ENCODE measurements around the gene CD74. TPM values are rescaled to one million over a fixed set of nuclear protein-coding genes. Genes with fewer than 3 reads are reported as not detected.

The CD74 gene
- polyA plus RNA-seq, 1 donor from 2014 or later, result not detected

GRCh38 chr5:150457562-150458240 lies 45.0 kb upstream of the CD74 start:
- no peak overlapping the region for H3K9ac ChIP-seq (ENCODE audit: low read length)
- no peaks in the 10 kb centered on the region for H3K9me2 ChIP-seq (ENCODE audit: insufficient read depth, low read length)
- TF ChIP-seq POLR2AphosphoS5 (IDR thresholded peaks at IDR 0.05) (no peak), RAD21 (conservative IDR thresholded peaks at IDR 0.05) (no peak), TAF1 (IDR thresholded peaks at IDR 0.05; ENCODE audit: low read depth) (no peak), EZH2 (IDR thresholded peaks at IDR 0.05; ENCODE audit: borderline replicate concordance, insufficient read depth, low read length, poor library complexity, severe bottlenecking) (no peak), EP300 (conservative IDR thresholded peaks at IDR 0.05; ENCODE audit: poor library complexity, severe bottlenecking) (no peak), MXI1 (conservative IDR thresholded peaks at IDR 0.05; ENCODE audit: poor library complexity, severe bottlenecking) (no peak), REST (IDR thresholded peaks at IDR 0.05; ENCODE audit: borderline replicate concordance) (no peak), SMC3 (conservative IDR thresholded peaks at IDR 0.05; ENCODE audit: poor library complexity) (no peak), CTCF (IDR thresholded peaks at IDR 0.05; ENCODE audit: poor library complexity, severe bottlenecking) (no peak)
- no peaks in the 10 kb centered on the region for H3F3A ChIP-seq (ENCODE audit: insufficient read depth, low read length, poor library complexity, severe bottlenecking)
- H2AFZ ChIP-seq (ENCODE audit: low read depth, low read length), result no peak overlapping the region
- no peak overlapping the region for H3K4me2 ChIP-seq (ENCODE audit: low read length)
- H3K9me3 ChIP-seq (ENCODE audit: low read length), result no peaks in the 10 kb centered on the region
- H3K4me3 ChIP-seq (ENCODE audit: low read length), result no peak overlapping the region
- no peaks in the 10 kb centered on the region for H3K36me3 ChIP-seq (ENCODE audit: insufficient read depth, low read length)
- no peaks in the 10 kb centered on the region for H4K20me1 ChIP-seq (ENCODE audit: insufficient read depth)
- no peaks in the 10 kb centered on the region for H3K27me3 ChIP-seq (ENCODE audit: insufficient read depth, low read depth, low read length)
- H3K27ac ChIP-seq (ENCODE audit: low read length), result no peak overlapping the region
- H3K79me2 ChIP-seq (replicated peaks; ENCODE audit: insufficient read depth, low read length), result no peaks in the 10 kb centered on the region

GRCh38 chr5:150457121-150457520 lies 44.4 kb upstream of the CD74 start:
- H4K20me1 ChIP-seq (ENCODE audit: insufficient read depth), result no peaks in the 10 kb centered on the region
- no peaks in the 10 kb centered on the region for H3K9me3 ChIP-seq (ENCODE audit: low read length)
- H3K27me3 ChIP-seq (ENCODE audit: insufficient read depth, low read depth, low read length), result no peaks in the 10 kb centered on the region
- no peaks in the 10 kb centered on the region for H3K79me2 ChIP-seq (replicated peaks; ENCODE audit: insufficient read depth, low read length)
- H3K9ac ChIP-seq (ENCODE audit: low read length), result no peak overlapping the region
- H3K4me3 ChIP-seq (ENCODE audit: low read length), result no peak overlapping the region
- TF ChIP-seq RAD21 (conservative IDR thresholded peaks at IDR 0.05) (no peak), SMC3 (conservative IDR thresholded peaks at IDR 0.05; ENCODE audit: poor library complexity) (no peak), EZH2 (IDR thresholded peaks at IDR 0.05; ENCODE audit: borderline replicate concordance, insufficient read depth, low read length, poor library complexity, severe bottlenecking) (no peak), POLR2AphosphoS5 (IDR thresholded peaks at IDR 0.05) (no peak), MXI1 (conservative IDR thresholded peaks at IDR 0.05; ENCODE audit: poor library complexity, severe bottlenecking) (no peak), CTCF (IDR thresholded peaks at IDR 0.05; ENCODE audit: poor library complexity, severe bottlenecking) (no peak), EP300 (conservative IDR thresholded peaks at IDR 0.05; ENCODE audit: poor library complexity, severe bottlenecking) (no peak), REST (IDR thresholded peaks at IDR 0.05; ENCODE audit: borderline replicate concordance) (no peak), TAF1 (IDR thresholded peaks at IDR 0.05; ENCODE audit: low read depth) (no peak)
- H3K27ac ChIP-seq (ENCODE audit: low read length), result no peak overlapping the region
- no peaks in the 10 kb centered on the region for H3K9me2 ChIP-seq (ENCODE audit: insufficient read depth, low read length)
- H3K4me2 ChIP-seq (ENCODE audit: low read length), result no peak overlapping the region
- H2AFZ ChIP-seq (ENCODE audit: low read depth, low read length), result no peak overlapping the region
- no peaks in the 10 kb centered on the region for H3F3A ChIP-seq (ENCODE audit: insufficient read depth, low read length, poor library complexity, severe bottlenecking)
- H3K36me3 ChIP-seq (ENCODE audit: insufficient read depth, low read length), result no peaks in the 10 kb centered on the region

Measured in neural cell (in vitro differentiated cells).